Measurements from ENCODE around the gene CACNA2D3. TPM values are rescaled to one million over a fixed set of nuclear protein-coding genes. Genes with fewer than 3 reads are reported as not detected.

CACNA2D3 gene
- total and polyA plus RNA-seq, 7 experiments from 2014 or later: 0.27 to 4.1 TPM; not detected in 5

DNA sequence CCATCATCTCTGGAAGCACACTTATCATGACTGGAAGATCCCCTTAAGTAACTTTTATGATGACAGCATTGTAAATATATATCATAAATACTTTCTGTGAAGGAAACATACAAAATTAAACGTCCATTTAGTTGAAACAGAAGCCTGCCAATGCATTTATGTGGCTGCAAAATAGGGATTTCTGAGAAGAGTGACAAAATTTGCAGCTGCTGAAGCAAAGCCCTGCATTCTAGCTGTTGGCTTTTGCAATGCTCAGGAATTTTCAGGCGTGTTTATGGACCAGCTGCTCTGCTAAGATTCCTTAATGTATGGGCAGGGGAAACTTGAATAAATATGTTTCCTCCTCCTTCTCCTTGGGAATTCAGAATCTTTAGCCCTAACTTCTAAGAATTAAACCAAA, 137.3 kb downstream of the CACNA2D3 start:
- no peaks in the 10 kb centered on the region for H3K4me1 ChIP-seq (ENCODE audit: control insufficient read depth in 2 of 2, insufficient read depth in 2 of 2, low read length in 2 of 2)
- no peak for ATAC-seq
- Mint-ChIP-seq H3K27me3 (peaks cover 0 to 43% (median 34%) of the 10 kb centered on the region in 5 donors), H3K9me3 (peaks cover 0 to 14% (median 0%) of the 10 kb centered on the region in 11 donors), H3K27ac (no peak overlapping the region), H3K4me3 (no peak overlapping the region), H3K4me1 (peaks cover 0 to 3% (median 0%) of the 10 kb centered on the region in 7 donors), H3K36me3 (no peaks in the 10 kb centered on the region)
- no peak for DNase-seq
- POLR2A ChIA-PET: no interaction called here
- H3K36me3 ChIP-seq (ENCODE audit: control insufficient read depth in 2 of 3, insufficient read depth in 3 of 3, low read length in 3 of 3): no peaks in the 10 kb centered on the region
- no peak overlapping the region for H3K27ac ChIP-seq (ENCODE audit: low read depth, low read length)
- no peaks in the 10 kb centered on the region for H3K27me3 ChIP-seq (ENCODE audit: control insufficient read depth in 2 of 2, insufficient read depth in 2 of 2, low read length in 2 of 2)
- intact Hi-C loops (cut with micrococcal nuclease): no loop called here
- H3K4me3 ChIP-seq (ENCODE audit: low read length): no peak overlapping the region
- H3K9me3 ChIP-seq (ENCODE audit: control insufficient read depth in 2 of 3, low read length in 3 of 3): no peaks in the 10 kb centered on the region
- CTCF ChIA-PET: no interaction called here

DNA sequence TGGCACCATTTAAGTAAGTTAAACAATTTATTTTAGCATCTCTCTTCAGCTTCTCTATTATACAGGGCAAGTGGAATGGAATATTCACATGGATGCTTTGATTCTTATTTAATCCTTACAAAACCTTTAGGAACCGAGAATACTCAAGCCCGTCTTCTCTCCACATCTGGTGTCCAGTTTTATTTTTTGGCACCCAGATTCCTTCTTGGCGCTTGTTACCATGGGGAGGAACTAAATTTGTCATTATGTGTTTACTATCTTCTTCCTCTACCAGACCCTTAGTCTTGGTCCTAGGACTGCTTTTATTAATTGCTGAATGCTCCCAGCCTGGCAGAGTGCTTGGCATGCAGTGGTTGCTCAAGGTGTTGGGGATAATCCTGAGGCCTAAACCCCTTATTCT, 138.8 kb downstream of the CACNA2D3 start:
- Mint-ChIP-seq H3K36me3 (no peaks in the 10 kb centered on the region), H3K27me3 (peaks cover 0 to 43% (median 28%) of the 10 kb centered on the region in 5 donors), H3K27ac (no peak overlapping the region), H3K4me1 (peaks cover 0 to 3% (median 0%) of the 10 kb centered on the region in 7 donors), H3K4me3 (no peak overlapping the region), H3K9me3 (peaks cover 0 to 16% (median 0%) of the 10 kb centered on the region in 11 donors)
- ChIA-PET POLR2A (no interaction called here), CTCF (no interaction called here)
- ATAC-seq (no peak), DNase-seq (no peak)
- intact Hi-C loops (cut with micrococcal nuclease): no loop called here
- Histone ChIP-seq H3K27ac (ENCODE audit: low read depth, low read length) (no peak overlapping the region), H3K36me3 (ENCODE audit: control insufficient read depth in 2 of 3, insufficient read depth in 3 of 3, low read length in 3 of 3) (no peaks in the 10 kb centered on the region), H3K27me3 (ENCODE audit: control insufficient read depth in 2 of 2, insufficient read depth in 2 of 2, low read length in 2 of 2) (no peaks in the 10 kb centered on the region), H3K9me3 (ENCODE audit: control insufficient read depth in 2 of 3, low read length in 3 of 3) (no peaks in the 10 kb centered on the region), H3K4me3 (ENCODE audit: low read length) (no peak overlapping the region), H3K4me1 (ENCODE audit: control insufficient read depth in 2 of 2, insufficient read depth in 2 of 2, low read length in 2 of 2) (no peaks in the 10 kb centered on the region)

DNA sequence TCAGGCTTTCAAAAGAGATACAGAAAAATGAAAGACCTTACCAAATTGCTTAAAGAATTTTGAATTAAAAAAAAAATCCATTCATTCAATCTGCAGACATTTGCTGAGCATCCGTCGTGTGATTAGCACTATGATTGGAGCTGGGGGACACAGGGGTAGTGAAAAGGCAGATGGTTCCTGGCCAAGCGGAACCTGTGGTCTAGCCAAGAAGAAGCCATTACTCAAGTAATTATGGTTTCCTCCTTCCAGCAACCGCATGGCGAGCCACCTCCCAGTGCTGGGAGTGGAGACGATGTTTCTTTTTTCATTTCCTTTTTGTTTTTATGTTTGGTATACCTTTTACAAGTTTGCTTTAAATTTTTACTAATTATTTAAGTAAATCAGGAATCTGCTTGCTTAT, 140.2 kb downstream of the CACNA2D3 start:
- ChIA-PET CTCF (no interaction called here), POLR2A (no interaction called here)
- intact Hi-C loops (cut with micrococcal nuclease): no loop called here
- no peak overlapping the region for H3K27ac Mint-ChIP-seq
- Histone ChIP-seq H3K27ac (ENCODE audit: low read depth, low read length) (no peak overlapping the region), H3K4me3 (ENCODE audit: low read length) (no peak overlapping the region), H3K4me1 (ENCODE audit: control insufficient read depth in 2 of 2, insufficient read depth in 2 of 2, low read length in 2 of 2) (no peaks in the 10 kb centered on the region), H3K9me3 (ENCODE audit: control insufficient read depth in 2 of 3, low read length in 3 of 3) (no peaks in the 10 kb centered on the region), H3K36me3 (ENCODE audit: control insufficient read depth in 2 of 3, insufficient read depth in 3 of 3, low read length in 3 of 3) (no peaks in the 10 kb centered on the region), H3K27me3 (ENCODE audit: control insufficient read depth in 2 of 2, insufficient read depth in 2 of 2, low read length in 2 of 2) (no peaks in the 10 kb centered on the region)
- H3K9me3 Mint-ChIP-seq: peaks cover 0 to 18% (median 0%) of the 10 kb centered on the region in 11 donors
- ATAC-seq (peak; percentile 41), DNase-seq (no peak)
- no peaks in the 10 kb centered on the region for H3K36me3 Mint-ChIP-seq
- H3K27me3 Mint-ChIP-seq: peaks cover 0 to 39% (median 28%) of the 10 kb centered on the region in 5 donors
- no peak overlapping the region for H3K4me3 Mint-ChIP-seq
- peaks cover 0 to 3% (median 0%) of the 10 kb centered on the region in 7 donors for H3K4me1 Mint-ChIP-seq

DNA sequence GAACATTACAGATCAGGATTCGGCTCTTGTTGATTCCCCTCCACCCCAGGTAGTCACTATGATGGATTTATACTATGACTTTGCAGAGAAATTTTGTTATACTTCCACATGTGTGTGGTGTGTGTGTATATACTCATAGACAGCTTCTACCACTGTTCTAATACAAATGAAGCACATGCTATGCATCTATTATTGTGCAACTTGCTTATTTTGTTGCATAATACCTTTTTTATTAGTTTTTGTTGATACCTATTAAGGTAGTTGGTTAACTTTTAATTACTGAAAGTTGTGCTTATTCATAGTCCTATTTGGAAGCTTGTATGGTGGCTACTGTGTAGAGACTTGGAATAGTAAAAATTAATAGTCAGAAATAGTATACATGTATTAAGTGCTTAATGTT, 140.6 kb downstream of the CACNA2D3 start:
- ATAC-seq (no peak), DNase-seq (no peak)
- Histone ChIP-seq H3K4me1 (ENCODE audit: control insufficient read depth in 2 of 2, insufficient read depth in 2 of 2, low read length in 2 of 2) (no peaks in the 10 kb centered on the region), H3K4me3 (ENCODE audit: low read length) (no peak overlapping the region), H3K9me3 (ENCODE audit: control insufficient read depth in 2 of 3, low read length in 3 of 3) (no peaks in the 10 kb centered on the region), H3K27ac (ENCODE audit: low read depth, low read length) (no peak overlapping the region), H3K36me3 (ENCODE audit: control insufficient read depth in 2 of 3, insufficient read depth in 3 of 3, low read length in 3 of 3) (no peaks in the 10 kb centered on the region), H3K27me3 (ENCODE audit: control insufficient read depth in 2 of 2, insufficient read depth in 2 of 2, low read length in 2 of 2) (no peaks in the 10 kb centered on the region)
- Mint-ChIP-seq H3K9me3 (peaks cover 0 to 18% (median 0%) of the 10 kb centered on the region in 11 donors), H3K27me3 (peaks cover 0 to 39% (median 28%) of the 10 kb centered on the region in 5 donors), H3K27ac (no peak overlapping the region), H3K4me1 (peaks cover 0 to 3% (median 0%) of the 10 kb centered on the region in 7 donors), H3K36me3 (no peaks in the 10 kb centered on the region), H3K4me3 (no peak overlapping the region)
- intact Hi-C loops (cut with micrococcal nuclease): no loop called here
- CTCF ChIA-PET: no interaction called here
- POLR2A ChIA-PET: no interaction called here

DNA sequence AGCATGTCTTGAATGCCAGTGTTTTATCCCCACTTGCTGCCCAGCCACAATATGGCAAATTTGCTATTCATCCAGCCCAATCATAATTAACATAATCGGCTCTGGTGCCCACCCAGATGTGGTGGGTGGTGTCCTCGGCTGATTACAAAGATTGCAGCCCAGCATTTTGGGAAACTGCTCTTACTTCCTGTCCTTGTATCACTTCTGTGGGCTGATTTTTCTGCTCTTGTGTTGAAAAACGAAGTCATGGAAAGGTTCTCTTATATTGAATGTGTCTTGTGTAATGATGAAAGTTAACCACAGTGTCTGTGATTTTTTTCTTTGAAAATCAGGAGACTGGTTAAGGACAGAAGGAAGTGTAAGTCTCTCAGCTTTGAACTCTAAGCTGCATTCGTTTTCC, 141.7 kb downstream of the CACNA2D3 start:
- Histone ChIP-seq H3K9me3 (ENCODE audit: control insufficient read depth in 2 of 3, low read length in 3 of 3) (no peaks in the 10 kb centered on the region), H3K4me3 (ENCODE audit: low read length) (no peak overlapping the region), H3K4me1 (ENCODE audit: control insufficient read depth in 2 of 2, insufficient read depth in 2 of 2, low read length in 2 of 2) (no peaks in the 10 kb centered on the region), H3K27ac (ENCODE audit: low read depth, low read length) (no peak overlapping the region), H3K36me3 (ENCODE audit: control insufficient read depth in 2 of 3, insufficient read depth in 3 of 3, low read length in 3 of 3) (no peaks in the 10 kb centered on the region), H3K27me3 (ENCODE audit: control insufficient read depth in 2 of 2, insufficient read depth in 2 of 2, low read length in 2 of 2) (no peaks in the 10 kb centered on the region)
- no peaks in the 10 kb centered on the region for H3K36me3 Mint-ChIP-seq
- intact Hi-C loops (cut with micrococcal nuclease): no loop called here
- H3K27ac Mint-ChIP-seq: no peak overlapping the region
- peaks cover 0 to 18% (median 0%) of the 10 kb centered on the region in 11 donors for H3K9me3 Mint-ChIP-seq
- no peak overlapping the region for H3K4me3 Mint-ChIP-seq
- peaks cover 0 to 3% (median 0%) of the 10 kb centered on the region in 7 donors for H3K4me1 Mint-ChIP-seq
- peaks cover 0 to 43% (median 34%) of the 10 kb centered on the region in 5 donors for H3K27me3 Mint-ChIP-seq
- ChIA-PET CTCF (no interaction called here), POLR2A (no interaction called here)
- ATAC-seq (no peak), DNase-seq (no peak)

DNA sequence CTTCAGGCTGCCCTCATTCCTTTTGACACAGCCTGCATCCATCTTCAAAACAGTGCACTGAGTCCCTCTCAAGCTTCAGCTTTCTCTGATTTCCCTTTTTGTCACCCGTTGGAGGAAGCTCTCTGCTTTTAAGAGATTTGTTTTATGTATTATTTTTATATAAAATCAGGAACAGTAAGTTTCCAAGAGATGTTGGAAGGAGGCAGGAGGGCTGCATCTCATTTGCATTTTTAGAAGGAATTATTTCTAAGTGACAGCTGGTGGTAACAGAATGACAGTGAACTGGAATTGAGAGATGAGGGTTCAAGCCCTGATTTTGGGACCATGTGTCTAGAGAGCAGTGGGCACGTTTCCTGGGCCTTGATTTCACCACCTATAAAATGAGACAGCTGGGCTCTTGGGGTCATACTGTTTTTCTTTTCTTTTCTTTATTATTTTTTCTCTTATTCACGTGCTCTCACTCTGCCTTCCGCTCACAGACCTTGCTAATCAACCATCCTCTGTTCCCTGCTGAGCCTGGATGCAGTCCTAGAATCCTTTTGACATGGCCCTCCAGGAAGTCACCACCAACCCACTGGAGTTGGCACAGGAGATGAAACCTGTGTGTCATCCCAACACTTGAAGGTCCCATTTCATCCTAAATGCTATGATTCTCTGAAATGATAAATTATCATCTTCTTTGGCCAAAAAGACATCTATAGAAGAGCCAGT, 148.6 kb downstream of the CACNA2D3 start:
- no peak overlapping the region for H3K4me3 Mint-ChIP-seq
- CTCF ChIA-PET: no interaction called here
- H3K4me3 ChIP-seq (ENCODE audit: low read length): no peak overlapping the region
- no peaks in the 10 kb centered on the region for H3K36me3 Mint-ChIP-seq
- peaks cover 0 to 17% (median 3%) of the 10 kb centered on the region in 5 donors for H3K27me3 Mint-ChIP-seq
- no peaks in the 10 kb centered on the region for H3K9me3 ChIP-seq (ENCODE audit: control insufficient read depth in 2 of 3, low read length in 3 of 3)
- no peaks in the 10 kb centered on the region for H3K36me3 ChIP-seq (ENCODE audit: control insufficient read depth in 2 of 3, insufficient read depth in 3 of 3, low read length in 3 of 3)
- H3K9me3 Mint-ChIP-seq: peaks cover 0 to 3% (median 0%) of the 10 kb centered on the region in 11 donors
- ATAC-seq (no peak), DNase-seq (no peak)
- H3K27me3 ChIP-seq (ENCODE audit: control insufficient read depth in 2 of 2, insufficient read depth in 2 of 2, low read length in 2 of 2): no peaks in the 10 kb centered on the region
- no peak overlapping the region for H3K27ac ChIP-seq (ENCODE audit: low read depth, low read length)
- POLR2A ChIA-PET: no interaction called here
- no peak overlapping the region for H3K27ac Mint-ChIP-seq
- intact Hi-C loops (cut with micrococcal nuclease): no loop called here
- no peaks in the 10 kb centered on the region for H3K4me1 ChIP-seq (ENCODE audit: control insufficient read depth in 2 of 2, insufficient read depth in 2 of 2, low read length in 2 of 2)
- peaks cover 0 to 1% (median 0%) of the 10 kb centered on the region in 7 donors for H3K4me1 Mint-ChIP-seq

DNA sequence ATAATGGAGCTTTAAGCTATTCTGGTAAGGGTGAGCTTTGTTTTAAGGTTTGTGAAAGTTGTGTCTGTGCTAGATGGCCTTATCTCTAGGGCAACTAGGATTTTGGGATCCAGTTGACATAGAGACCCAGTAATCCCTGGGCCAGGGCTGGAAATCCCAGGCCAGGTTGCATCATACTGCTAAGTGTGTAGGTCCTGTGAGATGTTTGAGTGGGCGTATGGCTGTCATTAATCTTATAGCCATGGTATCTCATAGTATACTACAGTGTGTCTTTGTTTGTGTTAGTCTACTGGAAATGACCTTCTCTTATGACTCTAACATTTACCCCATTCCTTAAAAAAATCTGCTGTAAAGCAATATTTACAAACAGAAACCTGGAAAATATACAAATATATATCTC, 151.4 kb downstream of the CACNA2D3 start:
- no peak for ATAC-seq
- H3K27ac Mint-ChIP-seq: no peak overlapping the region

More for the DNA sequence above, 151.4 kb downstream of the CACNA2D3 start:
- intact Hi-C loops (cut with micrococcal nuclease): no loop called here
- H3K9me3 Mint-ChIP-seq: peaks cover 0 to 11% (median 3%) of the 10 kb centered on the region in 11 donors
- DNase-seq: no peak
- Histone ChIP-seq H3K36me3 (ENCODE audit: control insufficient read depth in 2 of 3, insufficient read depth in 3 of 3, low read length in 3 of 3) (no peaks in the 10 kb centered on the region), H3K27ac (ENCODE audit: low read depth, low read length) (no peak overlapping the region), H3K27me3 (ENCODE audit: control insufficient read depth in 2 of 2, insufficient read depth in 2 of 2, low read length in 2 of 2) (no peaks in the 10 kb centered on the region), H3K9me3 (ENCODE audit: control insufficient read depth in 2 of 3, low read length in 3 of 3) (no peaks in the 10 kb centered on the region), H3K4me1 (ENCODE audit: control insufficient read depth in 2 of 2, insufficient read depth in 2 of 2, low read length in 2 of 2) (no peaks in the 10 kb centered on the region), H3K4me3 (ENCODE audit: low read length) (no peak overlapping the region)
- peaks cover 0 to 24% (median 5%) of the 10 kb centered on the region in 5 donors for H3K27me3 Mint-ChIP-seq
- ChIA-PET POLR2A (no interaction called here), CTCF (no interaction called here)
- H3K4me3 Mint-ChIP-seq: no peak overlapping the region
- H3K4me1 Mint-ChIP-seq: peaks cover 0 to 1% (median 0%) of the 10 kb centered on the region in 7 donors
- no peaks in the 10 kb centered on the region for H3K36me3 Mint-ChIP-seq
